ENCODE measurements around the gene PTPN23. TPM values are rescaled to one million over a fixed set of nuclear protein-coding genes. Genes with fewer than 3 reads are reported as not detected.
A peak's percentile ranks its signal among the peaks of the same experiment; 100 is the strongest.

PTPN23 gene, protein sequence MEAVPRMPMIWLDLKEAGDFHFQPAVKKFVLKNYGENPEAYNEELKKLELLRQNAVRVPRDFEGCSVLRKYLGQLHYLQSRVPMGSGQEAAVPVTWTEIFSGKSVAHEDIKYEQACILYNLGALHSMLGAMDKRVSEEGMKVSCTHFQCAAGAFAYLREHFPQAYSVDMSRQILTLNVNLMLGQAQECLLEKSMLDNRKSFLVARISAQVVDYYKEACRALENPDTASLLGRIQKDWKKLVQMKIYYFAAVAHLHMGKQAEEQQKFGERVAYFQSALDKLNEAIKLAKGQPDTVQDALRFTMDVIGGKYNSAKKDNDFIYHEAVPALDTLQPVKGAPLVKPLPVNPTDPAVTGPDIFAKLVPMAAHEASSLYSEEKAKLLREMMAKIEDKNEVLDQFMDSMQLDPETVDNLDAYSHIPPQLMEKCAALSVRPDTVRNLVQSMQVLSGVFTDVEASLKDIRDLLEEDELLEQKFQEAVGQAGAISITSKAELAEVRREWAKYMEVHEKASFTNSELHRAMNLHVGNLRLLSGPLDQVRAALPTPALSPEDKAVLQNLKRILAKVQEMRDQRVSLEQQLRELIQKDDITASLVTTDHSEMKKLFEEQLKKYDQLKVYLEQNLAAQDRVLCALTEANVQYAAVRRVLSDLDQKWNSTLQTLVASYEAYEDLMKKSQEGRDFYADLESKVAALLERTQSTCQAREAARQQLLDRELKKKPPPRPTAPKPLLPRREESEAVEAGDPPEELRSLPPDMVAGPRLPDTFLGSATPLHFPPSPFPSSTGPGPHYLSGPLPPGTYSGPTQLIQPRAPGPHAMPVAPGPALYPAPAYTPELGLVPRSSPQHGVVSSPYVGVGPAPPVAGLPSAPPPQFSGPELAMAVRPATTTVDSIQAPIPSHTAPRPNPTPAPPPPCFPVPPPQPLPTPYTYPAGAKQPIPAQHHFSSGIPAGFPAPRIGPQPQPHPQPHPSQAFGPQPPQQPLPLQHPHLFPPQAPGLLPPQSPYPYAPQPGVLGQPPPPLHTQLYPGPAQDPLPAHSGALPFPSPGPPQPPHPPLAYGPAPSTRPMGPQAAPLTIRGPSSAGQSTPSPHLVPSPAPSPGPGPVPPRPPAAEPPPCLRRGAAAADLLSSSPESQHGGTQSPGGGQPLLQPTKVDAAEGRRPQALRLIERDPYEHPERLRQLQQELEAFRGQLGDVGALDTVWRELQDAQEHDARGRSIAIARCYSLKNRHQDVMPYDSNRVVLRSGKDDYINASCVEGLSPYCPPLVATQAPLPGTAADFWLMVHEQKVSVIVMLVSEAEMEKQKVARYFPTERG (N-terminal part only)
- total RNA-seq: 10 to 100 TPM; 30.5 to 44.0 TPM

GRCh38 chr3:47380601-47381316, at the start of gene PTPN23:
Gene PTPN23, plus strand, starts transcription at chr3:47381021. Its CDS starts 76 bp downstream, at chr3:47381097.
- H3K4me1 ChIP-seq: no peaks in the 10 kb centered on the region
- no peaks in the 10 kb centered on the region for H3K27me3 ChIP-seq
- H3K4me3 ChIP-seq: peak within 1 kb of the TSS; percentile 85
- TF ChIP-seq CTCF (IDR thresholded peaks at IDR 0.05): no peak
- intact Hi-C loops (cut with DNase I): no loop called here
- H3K9ac ChIP-seq (ENCODE audit: low read depth in 2 of 2, low read length in 2 of 2): peak within 1 kb of the TSS; percentile 95 to 97
- peak; percentile 100 for DNase-seq
- H3K27ac ChIP-seq: peak within 1 kb of the TSS; percentile 94
- no peaks in the 10 kb centered on the region for H3K9me3 ChIP-seq
- no peaks in the 10 kb centered on the region for H3K36me3 ChIP-seq

DNA sequence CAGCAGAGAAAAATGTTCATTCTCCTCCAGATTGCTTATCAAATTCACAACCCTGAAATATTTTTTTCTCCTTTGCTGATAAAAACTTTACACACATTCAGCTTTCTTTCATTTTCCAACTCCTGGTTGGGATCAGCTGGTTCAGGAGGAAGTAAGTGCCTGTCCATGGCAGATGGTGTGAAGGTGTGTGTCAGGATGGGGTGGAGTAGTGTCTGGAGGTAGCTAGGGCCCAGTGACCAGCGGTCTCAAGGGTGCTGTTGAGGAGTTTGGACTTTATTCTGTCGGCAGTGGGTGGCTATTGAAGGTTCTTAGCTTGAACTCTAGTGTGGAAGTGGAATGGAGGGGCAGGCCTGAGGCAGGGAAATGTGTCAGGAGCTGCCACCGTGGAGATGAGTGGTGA, 46.9 kb upstream of the PTPN23 start:
- TF ChIP-seq CTCF (IDR thresholded peaks at IDR 0.05): no peak
- Histone ChIP-seq H3K4me3 (no peak overlapping the region), H3K27me3 (no peaks in the 10 kb centered on the region), H3K9me3 (no peaks in the 10 kb centered on the region), H3K4me1 (no peaks in the 10 kb centered on the region), H3K9ac (ENCODE audit: low read depth in 2 of 2, low read length in 2 of 2) (no peak overlapping the region), H3K27ac (no peak overlapping the region), H3K36me3 (peaks cover 6% of the 10 kb centered on the region)
- no peak for DNase-seq
- intact Hi-C loops (cut with DNase I): no loop called here

GRCh38 chr3:47337656-47338055, 43.2 kb upstream of the PTPN23 start:
- peaks cover 6% of the 10 kb centered on the region for H3K36me3 ChIP-seq
- DNase-seq: no peak
- H3K9ac ChIP-seq (ENCODE audit: low read depth in 2 of 2, low read length in 2 of 2): no peak overlapping the region
- H3K4me1 ChIP-seq: no peaks in the 10 kb centered on the region
- no peaks in the 10 kb centered on the region for H3K27me3 ChIP-seq
- H3K27ac ChIP-seq: no peak overlapping the region
- intact Hi-C loops (cut with DNase I): no loop called here
- H3K4me3 ChIP-seq: no peak overlapping the region
- TF ChIP-seq CTCF (IDR thresholded peaks at IDR 0.05): no peak
- no peaks in the 10 kb centered on the region for H3K9me3 ChIP-seq

DNA sequence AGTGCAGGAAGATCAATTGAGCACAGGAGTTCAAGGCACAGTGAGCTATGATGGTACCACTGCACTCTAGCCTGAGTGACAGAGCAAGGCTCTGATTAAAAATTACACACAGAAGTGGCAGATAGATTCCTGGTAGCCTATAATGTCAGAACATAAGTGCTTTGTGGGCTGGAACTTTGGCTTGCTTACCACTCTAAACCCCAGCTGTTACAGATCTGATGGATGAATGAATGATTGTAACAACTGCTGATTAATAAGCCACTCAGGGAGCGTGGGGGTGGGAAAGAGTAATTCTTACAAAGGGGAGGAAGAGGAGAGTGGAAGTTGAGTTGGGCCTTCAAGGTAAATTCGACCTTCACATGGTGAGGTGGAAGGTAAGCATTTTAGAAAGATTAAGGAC, 40.9 kb upstream of the PTPN23 start:
- intact Hi-C loops (cut with DNase I): no loop called here

More for the DNA sequence above, 40.9 kb upstream of the PTPN23 start:
- Histone ChIP-seq H3K4me1 (no peaks in the 10 kb centered on the region), H3K27ac (no peak overlapping the region), H3K9me3 (no peaks in the 10 kb centered on the region), H3K36me3 (no peaks in the 10 kb centered on the region), H3K9ac (ENCODE audit: low read depth in 2 of 2, low read length in 2 of 2) (no peak overlapping the region), H3K4me3 (no peak overlapping the region), H3K27me3 (no peaks in the 10 kb centered on the region)
- no peak for TF ChIP-seq CTCF (IDR thresholded peaks at IDR 0.05)
- no peak for DNase-seq

Data from colonic mucosa (tissue), 4 donors.